Right renal cortex interstitium (tissue), 3 donors: ENCODE results near the gene HOXA13. TPM values are rescaled to one million over a fixed set of nuclear protein-coding genes. Genes with fewer than 3 reads are reported as not detected.

Experiments
- DNase-seq, 3 donors: peaks; one replicate each; pipeline ENCODE4 v3.0.0-alpha.2; 2013; ENCODE audit warnings: low read depth in 3 of 3, low spot score in 2 of 3
- polyA plus RNA-seq, 3 donors: library from polyadenylated mRNA; unstranded; fragments of 120-200 nt; gene quantifications; one replicate each; pipeline ENCODE4 v1.2.1, GENCODE V29; 2013; ENCODE audit not compliant: insufficient read length in 3 of 3

Gene HOXA13
- polyA plus RNA-seq, 3 donors: 0.06 TPM; not detected in 1

DNA sequence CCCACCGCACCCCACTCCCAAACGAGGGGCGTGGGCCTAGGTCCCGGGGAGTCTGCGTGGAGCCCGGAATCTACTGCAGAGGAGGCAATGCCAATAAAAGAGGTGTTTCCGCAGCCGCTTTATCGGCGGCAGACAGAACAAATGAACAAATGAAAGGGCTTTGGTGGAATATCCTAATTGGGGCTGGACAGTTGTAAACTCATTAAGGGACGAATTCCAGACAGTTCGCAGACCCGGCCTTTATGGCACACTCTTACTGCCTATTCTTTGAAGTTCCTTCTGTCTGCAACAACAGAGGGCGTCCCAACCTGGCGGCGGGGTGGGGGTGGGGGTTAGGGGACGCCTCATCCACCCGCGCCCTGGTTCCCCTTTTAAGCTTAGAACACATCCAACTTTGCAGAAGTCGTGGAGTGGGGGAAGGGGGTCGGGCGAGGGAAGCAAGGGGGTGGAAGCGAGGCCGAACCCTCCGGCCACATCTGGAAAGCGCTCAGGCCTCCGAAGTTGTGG lies 38.6 kb downstream of the HOXA13 start:
- no peak for DNase-seq

DNA sequence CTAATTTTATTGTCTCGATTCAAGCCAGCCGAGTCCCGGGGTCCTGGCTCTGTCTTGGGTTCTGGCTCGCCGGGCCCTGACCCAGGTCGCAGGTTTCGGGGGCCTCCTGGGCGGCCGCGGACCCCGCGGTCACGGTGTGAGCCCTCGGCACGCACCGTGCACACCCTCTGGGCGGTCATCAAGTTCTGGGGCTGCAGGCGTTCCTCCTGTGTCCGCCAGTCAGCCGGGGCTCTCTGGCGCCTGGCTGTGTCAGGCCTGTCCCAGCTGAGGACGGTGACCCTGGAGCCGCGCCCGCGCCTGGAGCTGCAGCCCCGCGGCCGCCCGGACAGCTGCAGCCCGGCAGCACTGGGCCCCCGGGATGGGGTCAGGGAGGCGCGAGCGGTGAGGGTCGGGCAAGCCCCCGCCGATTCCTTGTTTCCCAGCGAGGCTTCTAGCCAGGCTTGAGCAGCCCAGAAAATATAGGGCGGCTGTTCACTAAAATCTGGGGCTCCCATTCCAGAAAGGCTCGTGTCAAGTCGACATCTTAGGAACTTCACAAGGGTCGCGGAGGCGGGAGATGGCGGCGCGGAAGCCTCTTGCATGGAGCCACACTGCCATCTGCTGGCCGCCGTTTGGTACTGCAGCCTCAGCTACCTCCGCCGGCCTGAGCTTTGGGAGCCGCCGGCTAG lies 39.2 kb downstream of the HOXA13 start:
- peak in 2 of 3 donors; percentile 88 to 91 for DNase-seq

DNA sequence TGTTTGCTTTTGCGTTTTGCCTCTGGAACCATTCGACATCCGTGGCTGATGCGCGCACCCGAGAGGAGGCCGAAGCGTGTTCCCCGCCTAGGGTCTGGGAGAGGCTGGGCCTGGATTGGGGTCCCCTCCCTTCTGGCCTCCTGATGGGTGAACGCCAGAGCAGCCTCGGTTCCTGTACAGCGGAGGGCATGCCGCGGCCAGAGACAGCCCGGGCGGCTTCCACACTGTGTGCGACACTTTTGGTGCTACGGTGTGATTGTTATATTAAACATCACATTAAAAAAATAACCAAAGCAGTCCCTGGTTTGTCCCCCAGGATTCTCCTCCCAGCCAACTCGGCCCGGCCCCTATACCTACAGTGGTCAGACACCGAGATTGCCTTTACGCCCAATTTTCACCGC lies 39.7 kb downstream of the HOXA13 start:
- no peak for DNase-seq

GRCh38 chr7:27159266-27160144 lies 40.4 kb downstream of the HOXA13 start:
- no peak for DNase-seq

DNA sequence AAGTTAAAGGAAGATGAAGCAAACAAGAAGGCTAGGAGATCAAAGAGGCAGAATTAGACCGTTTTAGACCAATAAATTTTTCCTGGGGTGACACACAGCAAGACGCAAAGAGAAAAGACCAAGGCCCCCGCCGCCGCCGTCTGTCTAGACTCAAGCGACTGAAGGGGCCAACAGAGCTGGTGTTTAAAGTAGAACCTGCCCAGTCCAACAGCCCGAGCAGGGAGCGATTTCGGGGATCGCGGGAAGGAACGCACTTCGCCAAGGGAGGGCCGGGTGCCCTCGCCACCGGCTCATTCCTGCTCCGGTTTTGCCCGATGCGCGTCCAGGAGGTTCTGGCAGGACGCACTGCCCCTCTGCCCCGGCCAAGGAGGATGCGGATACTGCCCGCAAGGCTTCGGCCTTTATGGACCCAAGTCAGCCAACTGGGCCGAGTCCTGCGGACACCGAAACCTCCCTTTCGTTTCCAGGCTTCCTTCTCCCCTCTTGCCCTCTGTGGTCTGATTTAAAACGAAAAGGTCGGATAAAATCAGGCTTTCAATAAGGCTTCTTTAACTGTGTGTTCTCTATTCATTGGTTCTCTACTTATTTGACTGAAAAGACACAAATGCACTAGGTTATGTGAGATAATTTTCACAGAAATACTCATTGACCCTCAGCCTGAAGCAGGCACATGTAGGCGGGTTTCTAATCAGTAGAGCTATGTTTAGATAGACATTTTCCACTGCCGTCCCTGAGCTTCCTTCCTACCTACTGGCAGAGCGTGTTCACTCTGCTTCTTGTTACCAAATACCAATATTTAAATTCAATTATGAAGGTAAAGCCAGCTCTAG lies 41.2 kb downstream of the HOXA13 start:
- DNase-seq: no peak

- DNase-seq: no peak
Measured at GRCh38 chr7:27157702-27158431, 42.0 kb downstream of the HOXA13 start.

GRCh38 chr7:27156916-27157701 lies 42.8 kb downstream of the HOXA13 start:
- no peak for DNase-seq

GRCh38 chr7:27156508-27156898 lies 43.4 kb downstream of the HOXA13 start, which contains the start of gene HOXA7:
Gene HOXA7, minus strand, starts transcription at chr7:27156675. Its CDS starts 130 bp downstream, at chr7:27156545.
- peak in 1 of 3 donors; percentile 88 for DNase-seq

DNA sequence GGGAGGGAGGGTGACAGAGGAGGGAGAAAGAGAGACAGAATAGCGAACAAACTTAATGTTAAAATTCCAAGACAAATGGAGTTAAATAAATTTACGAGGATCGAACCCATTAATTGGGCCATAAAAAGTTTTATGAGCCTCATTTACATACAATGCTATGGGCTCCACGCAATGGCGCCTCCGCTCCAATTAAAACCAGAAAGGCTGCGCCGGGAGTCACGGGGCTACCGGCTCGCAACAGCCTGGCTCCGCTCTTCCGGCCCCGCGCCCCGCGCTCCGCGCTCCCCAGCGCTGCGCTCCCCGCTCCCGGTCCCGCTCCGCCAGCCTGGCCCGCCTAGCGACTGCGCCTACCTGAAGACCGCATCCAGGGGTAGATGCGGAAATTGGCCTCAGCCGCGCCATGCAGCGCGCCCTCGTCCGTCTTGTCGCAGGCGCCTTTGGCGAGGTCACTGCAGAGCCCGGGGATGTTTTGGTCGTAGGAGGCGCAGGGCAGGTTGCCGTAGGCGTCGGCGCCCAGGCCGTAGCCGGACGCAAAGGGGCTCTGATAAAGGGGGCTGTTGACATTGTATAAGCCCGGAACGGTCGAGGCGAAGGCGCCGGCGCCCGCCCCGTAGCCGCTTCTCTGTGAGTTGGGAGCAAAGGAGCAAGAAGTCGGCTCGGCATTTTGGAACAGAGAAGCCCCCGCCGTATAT lies 43.9 kb downstream of the HOXA13 start:
- no peak for DNase-seq

GRCh38 chr7:27154901-27155815 lies 44.7 kb downstream of the HOXA13 start:
- DNase-seq: no peak

- no peak for DNase-seq
Measured at GRCh38 chr7:27154369-27154768, 45.5 kb downstream of the HOXA13 start.

GRCh38 chr7:27153526-27153925 lies 46.4 kb downstream of the HOXA13 start:
- no peak for DNase-seq

GRCh38 chr7:27152816-27153442 lies 47.0 kb downstream of the HOXA13 start:
- no peak for DNase-seq

GRCh38 chr7:27151931-27152815 lies 47.7 kb downstream of the HOXA13 start, which contains the start of gene HOXA3:
Gene HOXA3, minus strand, starts transcription at chr7:27152583. Its CDS starts 41,943 bp downstream, at chr7:27110640.
- peak in 1 of 3 donors; percentile 86 for DNase-seq

- DNase-seq: no peak
Measured at GRCh38 chr7:27151341-27151930, 48.5 kb downstream of the HOXA13 start.
